Measurements from ENCODE around the gene NKAIN2.

NKAIN2 gene

GRCh38 chr6:124869416-124869815 lies 1065.8 kb downstream of the NKAIN2 start:
- no peak for DNase-seq

DNA sequence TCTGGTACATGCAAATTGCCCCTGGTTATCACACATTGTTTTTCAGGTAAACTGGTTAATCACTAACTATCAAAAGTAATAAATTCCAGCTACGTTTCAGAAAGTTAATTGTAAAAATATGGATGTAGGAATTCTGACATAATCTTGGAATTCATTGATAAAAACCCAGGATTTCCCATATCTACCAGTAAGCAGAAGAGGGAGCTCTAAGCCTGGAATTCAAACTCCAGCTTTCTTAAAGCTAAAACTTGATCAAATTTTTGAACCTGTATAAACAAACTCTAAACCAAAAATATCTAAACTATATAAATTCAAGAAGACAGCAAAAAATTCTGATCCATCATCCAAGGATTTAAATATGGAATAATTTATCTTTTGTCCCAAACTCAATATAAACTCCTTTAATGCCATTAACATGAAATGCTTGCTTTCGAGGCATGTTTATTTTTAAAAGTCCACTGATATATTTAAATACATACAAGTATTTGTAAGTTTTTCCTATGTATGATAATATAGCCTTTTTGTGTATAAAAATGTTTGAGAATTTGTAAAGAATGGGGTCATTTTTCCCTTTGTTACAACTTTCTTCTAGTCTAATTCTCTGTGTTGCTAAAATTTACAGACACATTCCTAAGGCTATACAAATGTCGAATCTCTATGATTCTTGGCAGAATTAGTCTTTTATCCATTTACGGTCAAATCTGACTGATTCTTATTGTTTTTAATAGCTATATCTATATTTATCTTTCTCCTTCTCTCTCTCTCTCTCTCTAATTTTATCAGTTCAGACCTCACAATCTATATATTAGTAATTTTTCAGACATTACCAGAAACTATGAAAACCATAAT lies 1067.2 kb downstream of the NKAIN2 start:
- DNase-seq = peak in 1 of 2 experiments; percentile 27

DNA sequence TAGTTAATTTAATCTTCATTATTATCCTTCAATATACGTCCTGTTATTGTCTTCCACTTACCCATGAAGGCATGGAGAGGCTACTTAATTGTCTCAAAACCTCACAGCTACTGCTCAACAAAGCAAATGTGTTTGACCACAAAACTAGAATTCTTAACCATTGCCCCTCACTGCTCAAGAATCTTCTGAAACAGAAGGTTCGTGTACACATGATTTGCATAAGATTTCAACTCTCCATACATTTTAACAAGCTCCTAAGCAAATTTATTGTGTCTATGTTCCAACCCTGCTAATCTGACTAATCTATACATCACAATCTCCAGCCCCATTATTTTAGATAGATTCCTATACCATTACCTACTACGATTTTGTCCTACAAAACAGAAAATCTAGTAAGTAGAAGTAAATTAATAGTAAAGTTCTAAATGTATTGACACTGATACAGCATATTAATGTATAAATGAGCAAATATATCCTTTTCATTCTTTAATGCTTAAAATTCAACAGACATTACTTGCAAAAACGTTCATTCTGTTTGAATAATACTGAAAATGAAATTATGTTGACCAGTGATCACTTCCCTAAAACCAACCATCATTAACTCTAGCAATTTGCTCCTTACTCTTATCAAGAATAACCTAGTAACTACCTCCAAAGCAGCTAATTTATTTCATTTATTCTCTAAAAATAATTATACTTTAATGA lies 1068.8 kb downstream of the NKAIN2 start:
- DNase-seq = no peak

GRCh38 chr6:124873066-124873410 lies 1069.4 kb downstream of the NKAIN2 start:
- DNase-seq = no peak
